Measurements from ENCODE around the gene UVRAG.

UVRAG gene

DNA sequence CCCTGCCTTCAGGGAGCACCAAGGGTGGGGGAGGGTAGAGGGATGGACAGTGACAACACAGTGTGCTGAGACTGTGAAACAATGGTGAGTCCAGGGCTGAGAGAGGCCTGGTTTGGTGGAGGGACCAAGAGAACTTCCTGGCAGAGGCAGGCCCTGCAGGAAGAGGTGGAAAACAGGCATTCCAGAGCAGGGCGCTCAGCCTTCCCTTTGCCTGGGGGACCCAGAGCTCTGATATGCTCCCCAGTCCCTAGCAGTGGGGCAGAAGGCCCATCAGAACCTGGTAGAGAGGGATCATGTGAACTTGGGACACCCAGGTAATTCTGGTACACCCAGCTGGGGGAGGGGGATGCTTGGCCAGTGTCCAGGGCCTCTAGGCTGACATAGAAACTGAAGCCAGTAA, 17.2 kb upstream of the UVRAG start:
- Histone ChIP-seq H2BK5ac (ENCODE audit: low read length) (no peak overlapping the region), H3K23ac (ENCODE audit: low read length) (no peak overlapping the region), H3K4me1 (ENCODE audit: control insufficient read depth, low read depth, low read length) (no peaks in the 10 kb centered on the region), H3K79me1 (ENCODE audit: low read length) (no peaks in the 10 kb centered on the region), H4K8ac (ENCODE audit: low read depth, low read length) (no peak overlapping the region), H3K9ac (ENCODE audit: low read length) (no peak overlapping the region), H3K27me3 (ENCODE audit: insufficient read depth, low read length, poor library complexity) (no peaks in the 10 kb centered on the region), H3K56ac (ENCODE audit: low read length) (no peak overlapping the region), H3K36me3 (ENCODE audit: control insufficient read depth, insufficient read depth, low read length) (no peaks in the 10 kb centered on the region), H2BK15ac (replicated peaks; ENCODE audit: low read depth) (no peak overlapping the region), H2AK5ac (ENCODE audit: low read length) (no peak overlapping the region), H3K4me3 (ENCODE audit: low read length) (no peak overlapping the region), H3K79me2 (ENCODE audit: control insufficient read depth, insufficient read depth, low read length) (no peaks in the 10 kb centered on the region), H3K4ac (ENCODE audit: low read depth, low read length) (no peak overlapping the region), H2BK120ac (ENCODE audit: low read depth, low read length) (no peak overlapping the region), H3K4me2 (ENCODE audit: low read length) (no peak overlapping the region), H3K27ac (ENCODE audit: low read depth, low read length) (no peak overlapping the region), H3K18ac (ENCODE audit: low read length) (no peak overlapping the region), H4K5ac (ENCODE audit: low read length) (no peak overlapping the region)
- no CpG with 5 or more reads among the region's 1 CpG for WGBS (ENCODE audit: extremely low coverage, insufficient coverage, low lambda C conversion rate)
- DNase-seq: no peak

DNA sequence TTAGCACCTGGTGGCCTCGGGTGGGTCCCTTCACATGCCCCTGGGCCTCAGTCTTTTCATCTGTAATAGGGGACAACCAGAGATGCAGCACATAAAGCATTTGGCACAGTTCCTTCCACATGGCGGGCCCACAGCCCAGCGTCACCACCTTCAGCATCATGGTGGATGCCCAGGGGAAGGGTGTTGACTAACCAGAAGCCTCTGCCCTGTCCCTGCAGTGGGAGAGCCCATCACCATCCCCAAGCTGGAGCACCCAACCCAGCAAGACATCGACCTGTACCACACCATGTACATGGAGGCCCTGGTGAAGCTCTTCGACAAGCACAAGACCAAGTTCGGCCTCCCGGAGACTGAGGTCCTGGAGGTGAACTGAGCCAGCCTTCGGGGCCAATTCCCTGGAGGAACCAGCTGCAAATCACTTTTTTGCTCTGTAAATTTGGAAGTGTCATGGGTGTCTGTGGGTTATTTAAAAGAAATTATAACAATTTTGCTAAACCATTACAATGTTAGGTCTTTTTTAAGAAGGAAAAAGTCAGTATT, 14.8 kb upstream of the UVRAG start:
- no peak overlapping the region for H3K56ac ChIP-seq (ENCODE audit: low read length)
- H3K23ac ChIP-seq (ENCODE audit: low read length): no peak overlapping the region
- no peak overlapping the region for H4K8ac ChIP-seq (ENCODE audit: low read depth, low read length)
- H3K4me3 ChIP-seq (ENCODE audit: low read length): no peak overlapping the region
- no peaks in the 10 kb centered on the region for H3K27me3 ChIP-seq (ENCODE audit: insufficient read depth, low read length, poor library complexity)
- no peaks in the 10 kb centered on the region for H3K79me1 ChIP-seq (ENCODE audit: low read length)
- no peak overlapping the region for H3K9ac ChIP-seq (ENCODE audit: low read length)
- H3K27ac ChIP-seq (ENCODE audit: low read depth, low read length): no peak overlapping the region
- H3K79me2 ChIP-seq (ENCODE audit: control insufficient read depth, insufficient read depth, low read length): no peaks in the 10 kb centered on the region
- no peaks in the 10 kb centered on the region for H3K36me3 ChIP-seq (ENCODE audit: control insufficient read depth, insufficient read depth, low read length)
- no peak overlapping the region for H3K4ac ChIP-seq (ENCODE audit: low read depth, low read length)
- H3K18ac ChIP-seq (ENCODE audit: low read length): no peak overlapping the region
- no peak overlapping the region for H3K4me2 ChIP-seq (ENCODE audit: low read length)
- WGBS (ENCODE audit: extremely low coverage, insufficient coverage, low lambda C conversion rate): no CpG with 5 or more reads among the region's 8 CpGs
- no peak for DNase-seq
- no peak overlapping the region for H2AK5ac ChIP-seq (ENCODE audit: low read length)
- H3K4me1 ChIP-seq (ENCODE audit: control insufficient read depth, low read depth, low read length): no peaks in the 10 kb centered on the region
- no peak overlapping the region for H2BK15ac ChIP-seq (replicated peaks; ENCODE audit: low read depth)
- H2BK120ac ChIP-seq (ENCODE audit: low read depth, low read length): no peak overlapping the region
- no peak overlapping the region for H4K5ac ChIP-seq (ENCODE audit: low read length)
- H2BK5ac ChIP-seq (ENCODE audit: low read length): no peak overlapping the region

DNA sequence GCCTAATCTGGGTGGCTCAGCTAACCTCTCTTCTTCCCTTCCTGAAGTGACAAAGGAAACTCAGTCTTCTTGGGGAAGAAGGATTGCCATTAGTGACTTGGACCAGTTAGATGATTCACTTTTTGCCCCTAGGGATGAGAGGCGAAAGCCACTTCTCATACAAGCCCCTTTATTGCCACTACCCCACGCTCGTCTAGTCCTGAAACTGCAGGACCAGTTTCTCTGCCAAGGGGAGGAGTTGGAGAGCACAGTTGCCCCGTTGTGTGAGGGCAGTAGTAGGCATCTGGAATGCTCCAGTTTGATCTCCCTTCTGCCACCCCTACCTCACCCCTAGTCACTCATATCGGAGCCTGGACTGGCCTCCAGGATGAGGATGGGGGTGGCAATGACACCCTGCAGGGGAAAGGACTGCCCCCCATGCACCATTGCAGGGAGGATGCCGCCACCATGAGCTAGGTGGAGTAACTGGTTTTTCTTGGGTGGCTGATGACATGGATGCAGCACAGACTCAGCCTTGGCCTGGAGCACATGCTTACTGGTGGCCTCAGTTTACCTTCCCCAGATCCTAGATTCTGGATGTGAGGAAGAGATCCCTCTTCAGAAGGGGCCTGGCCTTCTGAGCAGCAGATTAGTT, 14.2 kb upstream of the UVRAG start:
- H2BK120ac ChIP-seq (ENCODE audit: low read depth, low read length): no peak overlapping the region
- no peak overlapping the region for H3K27ac ChIP-seq (ENCODE audit: low read depth, low read length)
- no peak overlapping the region for H4K8ac ChIP-seq (ENCODE audit: low read depth, low read length)
- no peak overlapping the region for H2BK5ac ChIP-seq (ENCODE audit: low read length)
- H3K56ac ChIP-seq (ENCODE audit: low read length): no peak overlapping the region
- H2BK15ac ChIP-seq (replicated peaks; ENCODE audit: low read depth): no peak overlapping the region
- no peak overlapping the region for H3K4me2 ChIP-seq (ENCODE audit: low read length)
- no peak overlapping the region for H3K4ac ChIP-seq (ENCODE audit: low read depth, low read length)
- H2AK5ac ChIP-seq (ENCODE audit: low read length): no peak overlapping the region
- WGBS (ENCODE audit: extremely low coverage, insufficient coverage, low lambda C conversion rate): no CpG with 5 or more reads among the region's 6 CpGs
- no peak overlapping the region for H3K4me3 ChIP-seq (ENCODE audit: low read length)
- H4K5ac ChIP-seq (ENCODE audit: low read length): no peak overlapping the region
- H3K79me2 ChIP-seq (ENCODE audit: control insufficient read depth, insufficient read depth, low read length): no peaks in the 10 kb centered on the region
- H3K4me1 ChIP-seq (ENCODE audit: control insufficient read depth, low read depth, low read length): no peaks in the 10 kb centered on the region
- H3K18ac ChIP-seq (ENCODE audit: low read length): no peak overlapping the region
- no peaks in the 10 kb centered on the region for H3K27me3 ChIP-seq (ENCODE audit: insufficient read depth, low read length, poor library complexity)
- H3K79me1 ChIP-seq (ENCODE audit: low read length): no peaks in the 10 kb centered on the region
- no peak for DNase-seq
- no peaks in the 10 kb centered on the region for H3K36me3 ChIP-seq (ENCODE audit: control insufficient read depth, insufficient read depth, low read length)
- no peak overlapping the region for H3K9ac ChIP-seq (ENCODE audit: low read length)
- H3K23ac ChIP-seq (ENCODE audit: low read length): no peak overlapping the region

DNA sequence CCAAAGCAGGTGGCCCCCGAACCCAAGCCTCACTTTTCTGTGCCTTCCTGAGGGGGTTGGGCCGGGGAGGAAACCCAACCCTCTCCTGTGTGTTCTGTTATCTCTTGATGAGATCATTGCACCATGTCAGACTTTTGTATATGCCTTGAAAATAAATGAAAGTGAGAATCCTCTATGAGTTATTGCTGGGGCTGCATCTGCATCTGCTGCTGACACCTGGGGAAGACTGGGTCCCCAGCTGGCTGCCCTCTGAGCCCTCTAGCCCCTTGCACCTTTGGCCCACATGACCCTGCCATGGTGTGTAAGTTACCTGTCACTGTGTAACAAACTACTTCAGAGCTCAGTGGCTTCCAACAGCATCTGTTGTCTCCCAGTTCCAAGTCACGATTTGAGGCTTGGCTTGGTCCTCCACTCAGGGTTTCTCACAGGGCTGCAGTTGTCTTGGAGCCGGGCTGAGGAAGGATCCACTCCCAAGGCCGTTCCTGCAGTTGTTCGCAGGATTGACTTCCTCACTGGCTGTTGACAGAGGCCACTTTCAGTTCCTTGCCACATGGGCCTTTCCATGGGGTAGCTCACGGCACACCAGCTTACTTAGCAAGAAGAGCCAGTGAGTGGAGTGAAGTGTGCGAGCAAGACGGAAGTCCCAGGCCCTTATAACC, 13.5 kb upstream of the UVRAG start:
- no peak overlapping the region for H4K8ac ChIP-seq (ENCODE audit: low read depth, low read length)
- H3K27ac ChIP-seq (ENCODE audit: low read depth, low read length): no peak overlapping the region
- H3K27me3 ChIP-seq (ENCODE audit: insufficient read depth, low read length, poor library complexity): no peaks in the 10 kb centered on the region
- DNase-seq: no peak
- H3K56ac ChIP-seq (ENCODE audit: low read length): no peak overlapping the region
- H2AK5ac ChIP-seq (ENCODE audit: low read length): no peak overlapping the region
- H2BK15ac ChIP-seq (replicated peaks; ENCODE audit: low read depth): no peak overlapping the region
- no peaks in the 10 kb centered on the region for H3K79me2 ChIP-seq (ENCODE audit: control insufficient read depth, insufficient read depth, low read length)
- H3K4ac ChIP-seq (ENCODE audit: low read depth, low read length): no peak overlapping the region
- no peak overlapping the region for H3K18ac ChIP-seq (ENCODE audit: low read length)
- H2BK5ac ChIP-seq (ENCODE audit: low read length): no peak overlapping the region
- H3K4me2 ChIP-seq (ENCODE audit: low read length): no peak overlapping the region
- WGBS (ENCODE audit: extremely low coverage, insufficient coverage, low lambda C conversion rate): no CpG with 5 or more reads among the region's 9 CpGs
- H3K23ac ChIP-seq (ENCODE audit: low read length): no peak overlapping the region
- no peak overlapping the region for H3K9ac ChIP-seq (ENCODE audit: low read length)
- no peaks in the 10 kb centered on the region for H3K79me1 ChIP-seq (ENCODE audit: low read length)
- H3K36me3 ChIP-seq (ENCODE audit: control insufficient read depth, insufficient read depth, low read length): no peaks in the 10 kb centered on the region
- no peak overlapping the region for H4K5ac ChIP-seq (ENCODE audit: low read length)
- H3K4me1 ChIP-seq (ENCODE audit: control insufficient read depth, low read depth, low read length): no peaks in the 10 kb centered on the region
- H3K4me3 ChIP-seq (ENCODE audit: low read length): no peak overlapping the region
- no peak overlapping the region for H2BK120ac ChIP-seq (ENCODE audit: low read depth, low read length)

DNA sequence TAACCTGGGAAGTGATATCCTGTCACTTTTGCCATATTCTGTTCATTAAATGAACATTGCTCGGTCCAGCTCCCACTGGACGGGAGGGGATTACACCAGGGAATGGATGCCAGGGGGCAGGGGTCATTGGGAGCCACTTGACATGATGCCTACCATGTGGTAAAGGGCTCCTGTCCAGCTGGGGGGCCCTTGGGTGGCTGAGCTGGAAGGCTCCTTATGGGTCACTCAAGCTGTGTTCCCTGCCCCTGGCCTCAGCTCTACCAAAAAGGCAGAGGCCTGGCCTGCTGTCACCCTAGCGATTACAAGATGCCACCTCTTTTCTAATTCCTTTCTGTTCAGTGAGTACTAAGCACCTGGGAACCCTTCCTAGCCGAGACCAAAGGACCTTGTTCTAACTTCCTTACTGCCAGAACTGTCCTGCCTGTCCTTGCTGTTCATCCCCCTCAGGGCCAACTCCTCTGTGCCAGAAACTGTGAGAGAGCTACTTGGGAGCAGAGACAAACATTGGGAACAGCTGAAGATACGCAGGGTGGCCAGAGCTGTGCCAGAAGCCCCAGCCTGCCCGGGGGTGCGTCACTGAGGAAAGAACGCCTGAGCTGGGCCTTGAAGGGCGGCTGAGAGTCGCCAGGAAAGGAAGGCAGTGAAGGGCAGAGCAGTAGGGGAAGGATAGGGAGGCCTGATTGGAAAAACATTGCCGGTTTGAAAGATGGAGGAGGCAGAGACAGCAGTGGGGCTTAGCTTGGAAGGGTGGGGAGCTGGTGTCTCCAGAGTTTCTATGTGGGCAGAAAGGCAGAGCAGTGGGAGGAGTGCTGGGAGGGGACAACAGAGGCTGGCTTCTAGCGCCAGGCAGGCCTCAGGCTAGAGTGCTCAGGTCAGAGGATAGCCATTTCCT, 12.7 kb upstream of the UVRAG start:
- WGBS (ENCODE audit: extremely low coverage, insufficient coverage, low lambda C conversion rate): no CpG with 5 or more reads among the region's 12 CpGs
- Histone ChIP-seq H3K18ac (ENCODE audit: low read length) (no peak overlapping the region), H3K27me3 (ENCODE audit: insufficient read depth, low read length, poor library complexity) (no peaks in the 10 kb centered on the region), H3K36me3 (ENCODE audit: control insufficient read depth, insufficient read depth, low read length) (no peaks in the 10 kb centered on the region), H2BK120ac (ENCODE audit: low read depth, low read length) (no peak overlapping the region), H2BK5ac (ENCODE audit: low read length) (no peak overlapping the region), H4K5ac (ENCODE audit: low read length) (no peak overlapping the region), H3K56ac (ENCODE audit: low read length) (no peak overlapping the region), H3K4ac (ENCODE audit: low read depth, low read length) (no peak overlapping the region), H4K8ac (ENCODE audit: low read depth, low read length) (no peak overlapping the region), H2BK15ac (replicated peaks; ENCODE audit: low read depth) (no peak overlapping the region), H3K23ac (ENCODE audit: low read length) (no peak overlapping the region), H3K79me2 (ENCODE audit: control insufficient read depth, insufficient read depth, low read length) (no peaks in the 10 kb centered on the region), H3K27ac (ENCODE audit: low read depth, low read length) (no peak overlapping the region), H2AK5ac (ENCODE audit: low read length) (no peak overlapping the region), H3K4me2 (ENCODE audit: low read length) (no peak overlapping the region), H3K9ac (ENCODE audit: low read length) (no peak overlapping the region), H3K4me3 (ENCODE audit: low read length) (no peak overlapping the region), H3K79me1 (ENCODE audit: low read length) (no peaks in the 10 kb centered on the region), H3K4me1 (ENCODE audit: control insufficient read depth, low read depth, low read length) (no peaks in the 10 kb centered on the region)
- no peak for DNase-seq
